Adipose tissue (tissue), 3 donors: ENCODE data around the gene SIVA1. TPM values are rescaled to one million over a fixed set of nuclear protein-coding genes. Genes with fewer than 3 reads are reported as not detected.

Experiments
- H3K27ac ChIP-seq: one replicate; pipeline ENCODE4 v1.5.1; 2013; ENCODE audit warnings: low read depth, low read length
- WGBS, 3 donors: extraction: QIAGEN DNeasy Blood & Tissue Kit; methylation state at CpG; one replicate each; pipeline ENCODE4 v1.1.7; 2013; 5-methylcytosine and 5-hydroxymethylcytosine counted together
- polyA plus RNA-seq, 3 donors: library from polyadenylated mRNA; stranded (reverse); fragments of 200-250 nt; gene quantifications; one replicate each; pipeline ENCODE4 v1.2.3, GENCODE V29; 2013
- donor health status: healthy with polysubstance abuse.
- donor health status: Bipolar disorder and iron deficiency.
- donor health status: healthy.

The SIVA1 gene
- polyA plus RNA-seq, 3 donors: 148 to 213 (median 182) TPM

DNA sequence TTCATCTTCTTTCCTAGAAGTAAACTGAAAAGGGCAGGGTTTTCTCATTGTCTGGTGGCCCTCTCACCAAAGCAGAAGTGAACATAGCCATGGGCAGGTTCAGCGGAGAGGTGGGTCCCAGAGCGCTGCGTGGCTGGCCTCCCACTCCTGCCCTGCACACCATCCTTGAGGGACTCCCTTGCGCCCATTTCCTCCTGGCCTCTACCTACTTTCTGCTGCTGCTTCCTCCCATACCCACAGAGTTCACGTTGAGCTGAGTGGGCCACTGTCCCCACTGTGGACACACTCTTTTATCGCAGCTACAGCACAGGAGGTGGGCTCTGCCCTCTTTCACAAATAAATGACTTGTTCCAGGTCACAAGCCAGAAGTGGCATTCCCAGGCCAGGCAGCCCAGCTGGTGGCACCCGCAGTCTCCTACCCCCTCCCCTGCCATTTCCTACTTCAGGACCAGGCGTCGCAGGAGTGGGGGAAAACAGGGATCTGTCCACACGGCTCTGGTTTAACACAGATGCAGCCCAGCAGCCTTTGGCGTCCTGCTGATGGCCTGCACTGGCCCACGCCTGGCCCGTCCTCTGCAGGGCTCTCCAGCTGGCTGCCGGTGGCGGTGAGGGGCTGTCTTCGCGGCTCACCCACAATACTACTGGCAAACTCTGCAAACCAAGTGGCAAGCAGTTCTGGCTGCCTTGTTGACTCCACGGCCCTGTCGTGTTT is 4.9 kb downstream of the SIVA1 start:
- H3K27ac ChIP-seq: no peak overlapping the region
- WGBS, 3 donors: 81 to 92% (median 86%) methylated on average over 19 of the region's 19 CpGs

DNA sequence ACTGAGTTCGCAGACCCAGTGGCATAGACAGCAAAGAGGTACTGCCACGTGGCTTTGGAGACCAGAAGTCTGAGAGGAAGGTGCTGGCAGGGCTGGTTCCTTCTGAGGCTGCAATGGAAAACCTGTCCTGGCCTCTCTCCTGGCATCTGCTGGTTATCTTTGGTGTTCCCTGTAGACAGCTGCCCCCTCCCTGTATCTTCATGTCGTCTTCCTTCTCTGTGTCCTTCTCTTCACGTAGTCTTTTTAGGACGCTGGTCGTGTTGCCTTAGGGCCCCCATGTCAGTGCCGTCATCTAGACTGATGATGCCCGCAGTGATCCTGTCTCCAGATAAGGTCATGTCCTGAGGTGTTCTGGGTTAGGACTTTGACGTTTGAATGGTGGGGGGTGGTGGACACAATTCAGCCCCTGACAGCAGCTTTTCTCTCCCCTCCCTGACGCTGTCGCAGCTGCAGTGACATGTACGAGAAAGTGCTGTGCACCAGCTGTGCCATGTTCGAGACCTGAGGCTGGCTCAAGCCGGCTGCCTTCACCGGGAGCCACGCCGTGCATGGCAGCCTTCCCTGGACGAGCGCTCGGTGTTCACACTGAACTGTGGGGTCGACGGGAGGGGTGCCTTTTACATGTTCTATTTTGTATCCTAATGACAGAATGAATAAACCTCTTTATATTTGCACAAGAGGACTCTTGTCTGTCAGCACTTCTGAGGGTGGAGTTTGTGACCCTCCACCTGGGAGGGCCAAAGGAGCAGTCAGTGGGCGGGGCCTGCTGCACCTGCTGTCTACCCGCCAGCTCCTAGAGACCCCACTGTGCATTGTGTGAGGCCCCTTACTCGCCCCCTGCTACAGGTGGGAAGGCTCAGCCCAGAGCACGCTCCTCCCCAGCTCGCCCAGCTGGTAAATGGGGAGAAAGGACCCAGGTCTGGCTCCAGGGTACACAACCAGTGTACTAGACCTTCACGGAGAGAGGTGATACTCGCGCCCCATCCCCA is 6.3 kb downstream of the SIVA1 start:
- WGBS, 3 donors: 81 to 92% (median 90%) methylated on average over 30 of the region's 30 CpGs
- H3K27ac ChIP-seq: no peak overlapping the region

DNA sequence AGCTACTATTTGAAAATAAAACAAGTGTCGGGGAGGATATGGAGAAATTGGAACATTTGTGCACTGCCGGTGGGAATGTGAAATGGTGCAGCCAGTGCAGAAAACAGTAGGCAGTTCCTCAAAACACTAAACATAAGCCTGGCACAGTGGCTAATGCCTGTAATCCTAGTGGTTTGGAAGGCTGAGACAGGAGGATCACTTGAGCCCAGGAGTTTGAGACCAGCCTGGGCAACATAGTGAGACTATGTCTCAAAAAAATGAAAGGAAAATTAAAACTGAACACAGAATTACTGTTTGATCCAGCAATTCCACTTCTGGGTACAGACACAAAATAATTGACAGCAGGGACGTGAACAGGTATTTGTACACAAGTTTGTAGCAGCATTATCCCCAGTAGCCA is 12.6 kb downstream of the SIVA1 start:
- no peak overlapping the region for H3K27ac ChIP-seq
- 84 to 95% (median 92%) methylated on average over 3 of the region's 3 CpGs for WGBS, 3 donors

DNA sequence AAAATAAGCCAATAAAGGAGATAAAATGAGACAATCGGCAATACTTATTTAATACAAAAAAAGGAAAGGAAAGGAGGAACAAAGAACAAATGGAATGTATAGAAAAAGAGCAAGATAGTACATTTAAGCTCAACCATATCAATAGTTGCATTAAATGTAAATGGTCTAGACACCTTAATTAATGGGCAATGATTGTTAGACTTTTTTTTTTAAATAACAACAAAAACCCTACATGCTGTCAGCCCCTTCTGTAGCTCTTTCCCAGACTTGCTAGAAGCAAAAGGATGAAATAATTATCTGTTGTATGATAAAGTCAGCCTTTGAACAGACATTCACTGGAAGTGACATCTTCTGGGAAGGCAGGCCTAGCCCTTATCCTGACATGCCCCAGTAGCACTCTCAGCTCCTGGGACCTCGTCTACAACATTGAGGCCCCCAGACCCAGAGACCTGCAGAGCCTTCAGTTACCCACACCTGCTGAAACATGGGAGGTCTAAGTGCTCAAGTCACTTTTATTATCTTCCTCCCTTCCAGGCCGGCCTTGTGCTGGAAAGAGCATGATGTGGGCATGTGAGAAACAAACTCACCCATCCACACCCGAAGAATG is 13.4 kb downstream of the SIVA1 start:
- WGBS, 3 donors: 94 to 96% (median 95%) methylated on average over 4 of the region's 4 CpGs
- H3K27ac ChIP-seq: no peak overlapping the region

DNA sequence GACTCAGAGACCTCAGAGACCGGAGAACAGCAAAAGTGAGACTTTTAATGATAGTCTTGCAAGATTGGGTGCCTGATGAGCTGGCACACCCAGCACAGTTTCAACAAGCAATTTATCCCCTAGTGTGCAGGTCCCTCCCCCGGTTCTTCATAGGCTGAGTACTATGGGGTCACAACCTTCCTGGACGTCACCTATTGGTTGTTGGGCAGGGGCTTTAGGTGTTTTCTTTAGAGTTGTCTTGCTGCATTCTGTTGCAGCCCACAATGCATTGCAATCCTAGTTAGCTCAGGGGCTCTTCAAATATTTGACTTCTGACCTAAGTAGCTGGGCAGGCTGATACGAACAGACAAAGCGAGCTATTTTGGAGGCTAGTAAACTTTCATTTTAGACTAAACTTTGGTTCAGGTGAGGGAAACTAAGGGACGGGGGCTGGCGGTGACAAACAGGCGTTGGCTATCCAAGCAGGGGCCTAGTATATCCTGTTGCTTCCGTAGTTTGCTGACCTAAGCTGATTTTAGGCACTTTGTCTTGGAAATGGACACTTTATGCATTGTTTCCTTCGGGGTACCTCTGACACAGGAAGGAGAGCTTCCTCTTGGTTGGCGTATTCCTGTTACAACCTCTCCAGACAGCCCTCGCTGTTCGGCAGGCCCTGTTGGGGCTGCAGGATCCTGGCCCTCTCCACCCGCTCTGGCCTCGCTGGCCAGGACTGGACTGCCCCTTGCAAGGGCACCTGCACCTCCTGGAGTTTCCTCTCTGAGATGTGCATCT is 14.1 kb downstream of the SIVA1 start:
- WGBS, 3 donors: 69 to 83% (median 76%) methylated on average over 15 of the region's 15 CpGs
- no peak overlapping the region for H3K27ac ChIP-seq

DNA sequence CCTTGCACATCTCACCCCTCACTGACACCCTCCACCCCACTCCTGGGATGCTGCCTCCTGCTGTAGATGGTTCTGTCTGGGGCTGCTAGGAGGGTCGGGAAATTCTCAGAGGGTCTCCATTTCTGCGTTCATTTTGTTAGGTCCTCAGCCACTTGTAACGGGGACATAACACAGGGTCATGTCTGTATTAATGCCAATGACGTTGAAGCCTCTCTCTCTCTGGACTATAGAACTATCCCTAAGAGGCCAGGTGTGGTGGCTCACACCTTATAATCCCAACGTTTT is 14.6 kb downstream of the SIVA1 start:
- no peak overlapping the region for H3K27ac ChIP-seq

DNA sequence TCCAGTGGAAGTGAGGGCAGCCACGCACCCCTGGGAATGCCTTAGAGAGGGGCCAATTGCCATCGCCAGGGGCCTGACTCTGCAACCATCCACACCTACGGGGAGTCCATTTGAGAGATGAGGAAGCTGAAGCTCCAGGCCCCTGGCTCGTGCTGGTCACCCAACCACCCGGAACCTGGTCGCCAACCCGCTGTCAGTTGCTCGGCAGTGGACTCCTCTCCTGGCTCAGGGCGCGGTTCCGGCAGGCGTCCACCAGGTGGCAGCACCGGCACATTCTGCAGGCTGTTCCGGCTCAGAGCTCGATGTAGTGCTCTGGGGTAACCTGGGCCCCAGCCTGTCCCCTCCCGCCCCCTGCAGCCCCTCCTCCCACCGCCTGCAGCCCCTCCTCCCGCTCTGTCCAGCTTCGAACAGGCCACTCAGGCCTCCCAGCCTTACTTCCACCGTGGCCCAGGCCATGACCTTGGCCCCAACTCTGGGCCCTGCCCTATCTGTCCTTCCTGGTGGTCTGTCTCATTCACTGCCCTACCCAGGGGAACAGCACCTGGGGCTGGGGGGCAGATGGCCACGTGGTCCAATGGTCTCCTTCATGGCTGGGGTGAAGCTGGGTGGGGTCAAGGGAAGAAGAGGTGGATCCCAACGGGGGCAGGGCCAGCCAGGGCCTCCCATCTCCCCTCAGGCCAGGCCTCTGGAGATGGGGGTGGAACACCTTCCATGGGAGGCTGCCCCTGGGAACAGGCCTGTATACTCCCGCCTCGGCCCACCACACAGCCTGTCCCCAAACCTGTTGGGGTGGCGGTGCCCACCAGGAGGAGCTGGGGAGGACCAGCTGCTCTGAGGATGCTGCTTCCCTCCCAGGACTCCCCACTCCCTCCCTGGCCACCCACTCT is 15.7 kb downstream of the SIVA1 start:
- no peak overlapping the region for H3K27ac ChIP-seq
- WGBS, 3 donors: 12 to 15% (median 14%) methylated on average over 25 of the region's 25 CpGs

More for the DNA sequence above, 14.6 kb downstream of the SIVA1 start:
- 76 to 81% (median 81%) methylated on average over 5 of the region's 5 CpGs for WGBS, 3 donors

DNA sequence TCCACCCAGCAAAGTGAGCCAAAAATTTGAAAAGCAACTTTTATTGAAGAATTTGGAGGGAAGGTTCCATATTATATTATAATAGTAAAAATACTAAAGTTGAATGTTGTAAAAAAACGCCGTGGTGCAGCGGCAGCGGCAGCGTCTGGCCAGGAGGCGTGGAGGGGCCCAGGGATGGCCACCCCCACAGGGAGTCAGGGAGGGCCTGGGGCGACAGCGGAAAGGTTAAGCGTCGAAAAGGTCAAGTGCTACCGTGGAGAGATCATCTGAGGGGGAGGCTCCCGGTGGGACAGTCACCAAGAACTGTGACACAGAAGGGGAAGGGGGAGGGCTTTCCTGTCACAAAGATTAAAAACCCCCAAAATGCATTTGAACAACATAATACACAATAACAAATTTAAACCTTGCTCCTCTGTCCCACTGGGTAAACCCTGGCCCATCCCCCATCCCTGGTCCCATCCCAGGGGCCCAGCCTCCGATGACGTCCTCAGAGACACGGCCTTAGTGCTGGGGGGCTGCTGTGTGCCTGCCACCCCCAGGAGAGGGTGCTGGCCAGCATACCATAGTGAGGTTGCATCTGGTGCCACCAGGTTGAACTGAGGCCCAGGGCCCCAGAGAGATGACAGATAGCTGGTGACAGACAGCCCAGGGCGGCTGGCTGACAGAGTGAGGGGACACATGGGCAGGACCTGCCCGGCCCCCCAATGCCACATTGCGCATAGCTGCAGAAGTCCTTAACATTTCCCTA is 16.6 kb downstream of the SIVA1 start:
- H3K27ac ChIP-seq: no peak overlapping the region
- 80 to 85% (median 81%) methylated on average over 18 of the region's 18 CpGs for WGBS, 3 donors

DNA sequence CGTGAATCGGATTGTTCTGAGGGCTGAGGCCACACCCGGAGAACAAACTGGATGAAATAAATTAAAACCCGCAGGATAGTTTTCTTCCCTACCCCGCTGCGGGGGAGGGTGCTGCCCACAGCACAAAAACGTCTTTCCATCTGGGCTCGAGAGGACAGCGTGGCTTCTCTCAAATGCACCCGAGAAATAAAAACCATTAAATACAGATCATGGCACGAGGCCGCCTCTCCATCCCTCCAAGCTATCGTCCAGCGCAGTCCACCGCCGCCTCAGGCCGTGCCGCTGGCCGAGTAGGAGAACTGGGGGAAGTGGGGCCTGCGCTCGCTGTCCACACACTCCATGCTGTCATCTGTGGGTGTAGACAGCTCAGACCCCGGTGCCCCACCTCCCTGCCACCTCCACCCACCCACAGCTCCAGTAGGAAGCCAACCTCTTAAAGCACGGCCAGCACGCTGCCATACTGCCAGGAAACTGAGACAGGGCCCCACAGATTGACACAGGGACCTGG is 17.2 kb downstream of the SIVA1 start:
- WGBS, 3 donors: 84 to 86% (median 86%) methylated on average over 24 of the region's 24 CpGs
- no peak overlapping the region for H3K27ac ChIP-seq

DNA sequence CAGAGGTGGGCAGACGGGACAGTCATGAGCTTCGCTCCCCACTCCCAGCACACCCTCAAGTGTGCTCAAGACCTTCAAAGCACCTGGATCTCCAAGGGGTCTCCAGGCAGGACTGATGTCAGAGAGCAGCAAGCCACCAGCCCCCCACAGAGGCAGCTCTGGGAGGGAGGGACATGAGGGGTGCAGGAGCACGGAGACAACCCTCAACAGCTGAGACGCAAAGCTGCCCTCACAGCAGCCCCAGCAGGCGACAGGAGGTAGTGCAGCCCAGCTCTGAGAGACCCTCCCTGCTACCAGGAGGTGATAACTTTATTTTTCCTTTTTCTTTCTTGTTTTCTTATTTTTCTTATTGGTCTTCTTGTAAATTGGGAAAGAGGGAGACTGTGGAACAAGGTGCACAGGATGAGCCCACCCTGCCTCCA is 17.9 kb downstream of the SIVA1 start:
- 80 to 99% (median 97%) methylated on average over 5 of the region's 5 CpGs for WGBS, 3 donors
- no peak overlapping the region for H3K27ac ChIP-seq

DNA sequence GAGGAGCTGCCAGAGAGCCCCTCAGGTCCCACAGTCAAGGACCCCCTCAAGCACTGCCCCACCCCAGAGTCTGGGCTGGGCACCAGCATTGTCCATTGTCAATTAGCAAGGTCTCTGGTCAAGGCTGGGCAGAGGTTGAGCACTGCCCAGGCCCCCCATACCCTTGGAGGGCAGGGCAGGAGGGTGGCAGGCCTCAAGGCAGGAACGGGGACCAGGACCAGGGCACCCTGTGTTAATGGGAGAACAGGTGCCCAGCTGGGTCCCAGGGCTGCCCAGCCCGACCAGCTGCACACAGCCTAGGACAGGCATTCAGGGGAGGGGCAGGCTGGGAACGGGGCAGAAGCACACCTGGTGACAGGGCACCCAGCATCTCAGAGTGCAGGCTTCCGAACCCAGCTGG is 18.4 kb downstream of the SIVA1 start:
- WGBS, 3 donors: 96 to 98% (median 98%) methylated on average over 4 of the region's 4 CpGs
- H3K27ac ChIP-seq: no peak overlapping the region

DNA sequence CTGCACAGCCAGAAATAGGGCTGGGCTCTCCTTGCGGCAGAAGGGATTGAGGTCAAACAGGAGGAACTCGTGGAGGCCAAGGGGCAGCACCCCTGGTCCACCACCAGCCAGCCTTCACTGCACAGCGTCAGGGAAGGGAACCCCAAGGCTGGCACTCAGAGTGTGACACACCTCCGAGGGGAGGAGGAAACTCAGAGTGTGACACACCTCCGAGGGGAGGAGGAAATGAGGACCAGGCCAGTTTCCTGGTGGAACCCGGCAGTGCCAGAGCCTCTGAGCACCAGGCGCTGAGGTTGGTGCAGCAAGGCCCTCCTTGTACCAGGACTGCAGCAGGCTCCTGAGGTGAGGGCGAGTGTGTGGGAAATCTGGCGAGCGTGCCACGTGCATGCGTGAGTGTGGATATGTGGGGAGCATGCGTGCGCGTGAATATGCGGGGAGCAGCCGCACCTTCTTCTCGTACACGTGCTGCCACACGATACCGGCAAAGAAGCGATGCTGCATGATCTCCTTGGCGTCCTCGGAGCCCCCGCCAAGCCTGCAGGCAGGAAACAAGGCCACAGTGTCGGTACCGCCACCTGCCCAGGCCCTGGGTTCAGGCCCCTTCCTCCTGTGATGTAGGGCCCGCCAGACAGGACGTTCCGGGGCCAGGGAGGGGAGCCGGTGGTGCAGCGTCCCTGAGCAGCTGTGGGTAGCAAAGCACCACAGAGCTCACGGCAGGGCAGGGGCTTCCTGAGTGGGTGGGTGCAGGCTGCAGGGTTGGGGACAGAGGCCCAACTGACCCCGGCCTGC is 19.2 kb downstream of the SIVA1 start:
- 87 to 90% (median 90%) methylated on average over 34 of the region's 34 CpGs for WGBS, 3 donors
- no peak overlapping the region for H3K27ac ChIP-seq

DNA sequence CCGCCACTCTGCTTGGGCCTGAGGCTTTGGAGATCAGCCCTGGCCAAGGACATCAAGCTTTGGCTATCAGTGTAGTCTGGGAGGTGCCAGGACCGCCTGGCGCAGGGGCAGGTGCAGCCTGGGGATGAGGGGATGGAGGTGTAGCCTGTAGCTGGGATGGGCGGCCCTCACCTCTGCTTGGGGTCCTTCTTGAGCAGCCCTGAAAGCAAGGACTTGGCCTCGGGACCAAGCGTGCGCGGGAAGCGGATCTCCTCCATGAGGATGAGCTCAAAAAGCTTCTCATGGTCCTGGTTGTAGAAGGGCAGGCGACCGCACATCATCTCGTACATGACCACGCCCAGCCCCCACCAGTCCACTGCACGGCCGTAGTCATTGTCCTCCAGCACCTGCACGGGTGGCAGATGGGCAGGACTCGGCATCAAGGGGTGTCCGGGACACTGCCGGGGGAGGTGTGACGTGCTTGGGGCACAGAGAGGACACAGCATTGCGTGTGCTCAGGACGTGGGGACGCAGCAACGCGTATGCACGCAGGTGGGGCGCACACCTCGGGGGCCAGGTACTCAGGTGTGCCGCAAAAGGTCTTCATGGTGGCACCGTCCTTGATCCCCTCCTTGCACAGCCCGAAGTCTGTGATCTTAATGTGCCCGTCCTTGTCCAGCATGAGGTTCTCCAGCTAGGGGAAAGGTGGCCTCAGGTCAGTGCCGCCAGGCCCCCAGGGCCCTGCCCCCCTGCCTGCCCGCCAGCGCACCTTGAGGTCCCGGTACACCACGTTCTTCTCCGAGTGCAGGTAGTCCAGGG is 20.0 kb downstream of the SIVA1 start:
- no peak overlapping the region for H3K27ac ChIP-seq
- 82 to 95% (median 93%) methylated on average over 38 of the region's 38 CpGs for WGBS, 3 donors

DNA sequence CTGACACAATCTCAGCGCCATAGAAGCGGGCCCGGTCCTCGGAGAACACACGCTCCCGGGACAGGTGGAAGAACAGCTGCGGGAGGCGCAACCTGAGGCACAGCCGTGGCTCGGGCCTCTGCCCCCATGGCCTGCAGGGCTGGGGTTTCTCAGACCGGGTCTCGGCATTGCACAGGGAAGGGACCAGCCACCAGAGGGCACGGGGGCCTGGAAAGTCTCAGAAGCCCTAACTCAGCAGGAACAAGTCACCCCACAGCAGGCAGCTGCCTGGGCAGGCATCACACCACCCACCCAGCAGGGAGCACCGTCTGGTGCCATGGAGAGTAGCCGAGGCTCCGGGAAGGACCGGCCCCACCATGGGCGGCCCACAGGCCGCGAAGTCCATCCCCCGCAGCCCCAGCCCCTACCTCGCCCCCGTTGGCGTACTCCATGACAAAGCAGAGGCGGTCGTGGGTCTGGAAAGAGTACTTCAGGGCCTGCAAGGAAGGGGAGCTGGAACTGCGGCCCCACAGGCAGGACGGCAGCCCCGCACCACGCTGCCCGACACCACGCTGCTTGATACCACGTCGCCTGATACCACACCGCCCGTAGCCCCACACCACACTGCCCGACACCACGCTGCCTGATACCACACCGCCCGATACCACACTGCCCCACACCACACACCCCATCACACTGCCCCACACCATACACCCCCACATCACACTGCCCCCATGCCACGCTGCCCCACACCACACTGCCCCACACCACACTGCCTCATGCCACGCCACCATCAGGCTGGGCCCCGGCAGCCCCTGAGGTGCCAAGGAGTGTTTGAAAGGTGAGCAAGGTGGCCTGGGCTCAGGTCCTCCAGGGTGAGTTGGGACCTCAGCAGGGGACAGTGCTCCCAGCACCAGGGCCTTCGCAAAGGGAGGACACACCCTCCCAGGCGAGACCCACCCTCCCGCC is 20.8 kb downstream of the SIVA1 start:
- H3K27ac ChIP-seq: no peak overlapping the region
- 61 to 91% (median 91%) methylated on average over 40 to 46 of the region's 46 CpGs for WGBS, 3 donors
